Effector CD4-positive, alpha-beta T cell (primary cell): ENCODE measurements around the gene ATP6V0E1.
A peak's percentile ranks its signal among the peaks of the same experiment; 100 is the strongest.

Experiments used
- DNase-seq: peaks from one replicate; pipeline ENCODE4 v3.0.0-alpha.2; 2020
- total RNA-seq: gene quantifications from one replicate; lab custom pipeline; 2026; lab: John Stamatoyannopoulos, UW

ATP6V0E1 gene
- 39.0 reads per million, percentile 63 among the genes with 10 or more reads in this experiment for total RNA-seq

- DNase-seq: peak; percentile 91
Measured at GRCh38 chr5:172983542-172984243, at the start of gene ATP6V0E1. ATP6V0E1 (plus strand) TSS chr5:172983771; CDS start chr5:172983861, 90 bp downstream.

DNA sequence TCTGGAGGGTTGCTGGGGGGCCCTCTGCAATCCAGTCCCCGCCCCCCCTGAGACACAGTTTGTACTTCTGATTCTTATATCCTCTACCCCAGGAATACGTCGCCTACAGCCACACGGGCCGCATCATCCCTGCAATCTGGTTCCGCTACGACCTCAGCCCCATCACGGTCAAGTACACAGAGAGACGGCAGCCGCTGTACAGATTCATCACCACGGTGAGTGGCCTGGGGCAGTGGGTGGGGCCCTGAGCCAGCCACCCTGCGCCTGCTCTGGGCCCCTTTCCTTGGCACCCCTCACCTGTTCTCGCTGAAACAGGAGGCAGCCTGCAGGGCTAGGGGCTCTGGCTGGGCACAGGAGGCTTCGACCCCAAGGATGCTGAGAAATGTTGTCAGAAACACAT, 48.5 kb upstream of the ATP6V0E1 start:
- no peak for DNase-seq

DNA sequence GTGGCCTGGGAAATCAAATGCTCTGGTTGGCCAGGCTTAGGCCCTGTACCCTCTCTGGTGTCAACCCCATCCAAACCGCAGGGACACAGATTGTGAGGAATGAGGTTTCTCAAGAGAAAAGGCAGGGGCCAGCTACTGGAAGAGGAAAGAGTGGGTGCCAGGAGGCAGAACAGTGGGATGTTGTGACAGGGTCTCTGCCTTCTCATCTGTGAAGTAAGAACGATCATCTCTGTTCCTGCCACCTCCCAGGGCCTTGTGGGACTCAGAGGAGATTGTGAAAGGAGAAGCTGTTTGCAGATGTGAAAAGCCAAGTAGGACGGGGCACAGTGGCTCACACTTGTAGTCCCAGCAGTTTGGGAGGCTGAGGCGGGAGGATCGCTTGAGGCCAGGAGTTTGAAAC, 47.2 kb upstream of the ATP6V0E1 start:
- no peak for DNase-seq

GRCh38 chr5:172939071-172939470, 44.5 kb upstream of the ATP6V0E1 start:
- DNase-seq: no peak

GRCh38 chr5:172939611-172940267, 43.8 kb upstream of the ATP6V0E1 start:
- DNase-seq: no peak

DNA sequence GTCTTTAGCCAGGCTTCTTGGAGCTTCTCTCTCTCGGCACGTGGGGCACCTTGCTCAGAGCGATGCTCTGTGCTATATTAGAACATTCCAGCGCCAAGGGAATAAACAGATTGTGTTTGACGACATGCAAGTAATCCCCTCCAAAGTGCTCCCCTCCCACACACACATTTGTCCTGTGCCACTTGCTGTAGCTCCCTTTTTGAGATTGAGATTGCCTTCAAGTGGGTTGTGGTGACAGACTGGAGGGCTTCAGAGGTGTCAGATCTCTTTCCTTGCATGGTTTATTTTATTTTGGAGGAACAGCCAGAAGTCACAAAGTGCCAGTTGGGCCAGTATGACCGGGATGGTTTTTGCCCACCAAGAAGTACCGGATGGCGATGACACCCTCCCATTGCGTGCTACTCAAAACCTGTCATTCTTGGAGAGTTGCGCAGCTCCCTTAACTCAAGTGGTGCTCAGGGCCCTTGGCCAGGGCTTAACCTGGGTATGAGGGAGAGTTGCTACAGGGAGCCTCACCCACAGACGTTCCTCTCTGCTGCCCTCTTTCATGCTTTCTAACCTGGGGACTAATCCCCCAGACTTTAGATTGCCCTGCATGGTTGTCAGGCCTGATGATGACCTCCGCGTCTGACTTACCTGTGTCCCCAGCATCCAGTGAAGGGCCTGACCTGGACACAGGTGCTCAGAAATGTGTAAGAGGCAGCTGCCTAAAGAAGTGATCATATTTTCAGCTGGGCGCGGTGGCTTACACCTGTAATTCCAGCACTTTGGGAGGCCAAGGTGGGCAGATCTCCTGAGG, 43.1 kb upstream of the ATP6V0E1 start:
- DNase-seq: no peak

DNA sequence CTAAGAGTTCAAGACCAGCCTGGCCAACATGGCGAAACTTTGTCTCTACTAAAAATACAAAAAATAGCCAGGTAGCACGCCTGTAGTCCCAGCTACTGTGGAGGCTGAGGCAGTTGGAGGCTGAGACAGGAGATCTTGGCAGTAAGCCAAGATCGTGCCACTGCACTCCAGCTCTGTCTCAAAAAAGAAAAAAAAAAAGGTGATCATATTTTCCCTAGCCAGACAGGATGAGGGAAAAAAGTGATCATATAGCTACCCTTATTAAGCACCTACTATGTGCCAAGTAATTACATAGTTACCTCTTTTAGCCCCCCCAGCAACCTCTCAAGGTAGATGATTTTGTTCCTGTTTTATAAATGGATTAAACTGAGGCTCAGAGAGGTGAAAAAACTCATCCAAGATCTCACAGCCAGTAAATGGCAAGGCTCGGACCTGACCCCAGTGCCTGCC, 42.5 kb upstream of the ATP6V0E1 start:
- DNase-seq: no peak

- DNase-seq: no peak
Measured at GRCh38 chr5:172942556-172942955, 41.0 kb upstream of the ATP6V0E1 start.

DNA sequence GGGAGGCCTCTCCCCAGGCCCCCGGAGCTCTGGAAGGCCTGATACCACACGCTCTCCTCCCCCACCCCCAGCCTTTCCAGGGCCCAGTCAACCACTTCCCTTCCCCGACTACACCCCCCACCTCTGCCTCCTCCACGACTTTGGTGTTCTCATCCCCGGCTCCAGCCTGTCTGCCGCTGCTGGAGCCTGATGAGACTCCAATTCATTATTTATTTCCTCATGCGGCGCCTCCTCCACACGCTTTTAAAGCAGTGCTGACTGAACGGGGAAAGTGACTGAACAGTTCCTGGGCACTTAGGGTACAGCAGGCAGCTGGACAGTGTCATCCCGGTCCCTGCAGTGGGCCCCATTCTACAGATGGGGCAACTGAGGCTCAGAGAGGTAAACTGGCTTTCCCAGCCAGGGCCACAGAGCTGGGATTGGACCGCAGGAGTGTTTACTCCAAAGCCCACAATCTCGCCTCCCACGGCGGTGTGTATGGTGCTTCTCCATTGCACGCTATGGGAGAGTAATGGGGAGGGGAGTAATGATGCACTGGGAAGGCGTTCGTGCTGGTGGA, 40.2 kb upstream of the ATP6V0E1 start:
- no peak for DNase-seq

- no peak for DNase-seq
Measured at GRCh38 chr5:172943906-172944305, 39.7 kb upstream of the ATP6V0E1 start.

DNA sequence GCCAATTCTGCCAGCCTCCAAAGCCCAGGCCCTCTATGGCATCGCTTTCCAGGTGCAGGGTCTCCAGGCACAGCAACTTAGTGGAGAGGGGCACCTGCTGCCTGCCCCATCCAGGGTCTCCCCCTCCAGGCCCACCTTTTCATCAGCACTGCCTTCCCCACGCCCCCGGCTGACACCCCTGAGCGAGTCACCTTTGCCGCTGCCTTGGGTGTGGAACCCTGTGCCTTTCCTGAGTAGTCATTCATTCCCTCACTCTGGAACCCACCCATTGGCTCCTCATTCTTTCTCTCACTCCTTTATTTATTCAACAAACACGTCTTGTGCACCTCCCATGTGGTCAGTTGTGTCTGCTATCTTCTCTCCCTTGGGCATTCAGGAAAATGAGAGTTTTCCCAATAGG, 38.8 kb upstream of the ATP6V0E1 start:
- no peak for DNase-seq

- no peak for DNase-seq
Measured at GRCh38 chr5:172945151-172945550, 38.4 kb upstream of the ATP6V0E1 start.

DNA sequence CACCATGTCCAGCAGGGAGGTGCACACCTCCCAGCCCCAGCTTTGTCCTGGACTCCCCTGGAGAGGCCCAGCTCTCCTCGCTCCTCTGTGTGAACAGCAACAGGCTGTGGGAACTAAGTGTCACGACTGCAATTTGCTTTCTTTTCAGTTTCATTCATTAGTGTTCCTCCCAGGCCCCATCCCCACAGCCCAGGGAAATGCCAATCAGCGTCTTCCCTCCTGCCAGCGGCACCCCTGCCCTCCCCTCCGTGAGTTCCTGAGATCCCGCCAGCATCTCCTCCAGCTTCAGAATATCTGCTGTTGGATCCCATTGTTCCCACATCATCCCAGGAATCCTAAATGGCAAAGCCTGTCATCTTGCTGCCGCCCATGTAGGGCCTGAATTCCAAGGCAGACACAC, 37.4 kb upstream of the ATP6V0E1 start:
- no peak for DNase-seq

DNA sequence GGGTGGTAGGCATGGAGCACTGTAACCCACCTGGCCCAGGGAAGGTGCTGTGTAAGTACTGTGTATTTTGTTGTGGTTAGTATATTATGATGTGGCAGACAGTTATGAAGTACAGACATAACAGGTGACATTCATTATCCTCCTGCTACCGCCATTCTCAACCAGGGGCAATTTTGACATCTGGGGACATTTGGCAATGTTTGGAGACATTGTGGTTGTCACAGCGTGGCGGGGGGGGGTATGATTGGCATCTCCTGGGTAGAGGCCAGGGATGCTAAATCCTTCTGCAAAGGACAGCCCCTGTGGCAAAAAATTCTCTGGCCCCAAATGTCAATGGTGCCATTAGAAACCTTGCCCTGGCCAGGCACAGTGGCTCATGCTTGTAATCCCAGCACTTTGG, 34.1 kb upstream of the ATP6V0E1 start:
- no peak for DNase-seq

DNA sequence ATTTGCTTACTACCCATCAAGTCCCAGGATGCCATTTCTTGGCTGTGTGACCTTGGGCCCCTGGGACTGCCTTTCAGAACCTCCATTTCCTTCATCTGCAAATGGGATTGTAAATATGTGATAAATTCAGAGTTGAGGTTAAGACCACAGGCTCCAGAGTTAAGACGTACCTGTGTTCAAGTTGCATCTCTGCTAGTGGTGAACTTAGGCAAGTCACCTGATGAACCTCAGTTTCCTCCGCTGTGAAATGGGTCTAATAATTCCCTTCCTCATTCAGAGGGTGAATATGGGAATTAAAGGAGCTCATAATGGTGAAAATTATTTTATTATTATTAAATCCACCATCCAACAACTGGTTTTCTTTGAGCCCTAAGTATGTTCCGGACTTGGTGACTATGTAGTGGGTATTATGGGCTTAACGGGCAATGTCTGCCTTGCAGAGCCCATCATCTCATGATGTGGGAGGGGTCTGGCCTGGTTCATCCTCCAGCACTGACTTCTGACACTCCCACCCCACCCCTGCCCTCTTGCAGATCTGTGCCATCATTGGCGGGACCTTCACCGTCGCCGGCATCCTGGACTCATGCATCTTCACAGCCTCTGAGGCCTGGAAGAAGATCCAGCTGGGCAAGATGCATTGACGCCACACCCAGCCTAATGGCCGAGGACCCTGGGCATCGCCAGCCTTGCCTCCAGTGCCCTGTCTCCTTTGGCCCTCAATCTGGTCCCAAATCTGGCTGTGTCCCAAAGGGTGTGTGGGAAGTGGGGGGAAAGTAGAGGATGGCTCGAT, 33.2 kb upstream of the ATP6V0E1 start:
- DNase-seq: no peak

DNA sequence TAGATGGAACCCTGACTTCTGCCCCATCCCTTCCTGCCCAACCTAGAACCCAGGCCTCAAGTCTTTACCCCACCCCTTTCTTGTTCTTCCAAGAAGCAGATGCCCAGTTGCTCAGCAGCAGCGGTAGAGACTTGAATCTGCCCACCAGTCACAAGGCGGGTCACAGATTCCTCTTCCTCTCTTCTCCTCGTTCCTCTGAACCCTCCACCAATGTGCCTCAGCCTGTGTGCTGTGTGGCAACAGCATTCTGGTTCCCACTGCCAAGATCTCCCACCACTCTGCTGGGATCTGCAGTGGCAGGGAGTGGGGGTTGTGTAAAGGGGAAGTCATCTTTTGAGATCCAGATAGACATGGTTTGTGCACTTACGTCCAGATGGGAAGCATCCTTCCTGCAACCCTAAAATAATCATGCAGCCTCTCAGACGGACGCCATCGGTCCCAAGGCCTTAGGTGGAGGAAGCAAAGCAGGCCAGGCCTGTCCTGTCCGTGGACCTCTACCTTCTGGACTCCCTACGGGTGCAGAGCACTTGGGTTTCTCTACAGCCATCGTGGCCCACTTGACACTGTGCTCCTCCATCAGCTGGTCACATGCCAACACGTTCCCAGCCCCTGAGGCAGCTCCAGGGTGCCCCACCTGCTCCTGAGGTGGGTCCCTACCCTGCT, 32.1 kb upstream of the ATP6V0E1 start:
- no peak for DNase-seq

DNA sequence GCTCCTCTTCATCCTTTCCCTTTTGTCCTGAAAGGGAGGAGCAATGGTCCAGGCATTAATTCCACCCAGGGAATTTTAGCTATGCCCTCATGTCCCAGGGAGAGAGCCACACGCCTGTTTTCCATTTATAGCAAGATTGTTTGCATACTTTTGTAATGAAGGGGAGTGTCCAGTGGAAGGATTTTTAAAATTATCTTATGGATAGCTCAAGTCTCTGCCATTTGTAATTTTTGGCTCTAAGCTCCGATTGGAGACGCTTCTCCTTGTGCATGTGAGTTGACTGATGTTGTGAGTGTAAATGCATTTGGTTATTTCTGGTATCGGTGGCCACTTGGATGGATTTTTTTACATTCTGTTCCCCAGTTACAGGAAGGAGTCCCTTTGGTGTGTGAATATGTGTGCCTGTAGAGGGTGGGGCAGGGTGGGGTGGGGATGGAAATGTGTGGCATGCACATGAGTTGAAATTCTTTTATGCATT, 31.5 kb upstream of the ATP6V0E1 start:
- DNase-seq: no peak

GRCh38 chr5:172953776-172954675, 29.5 kb upstream of the ATP6V0E1 start:
- DNase-seq: no peak

DNA sequence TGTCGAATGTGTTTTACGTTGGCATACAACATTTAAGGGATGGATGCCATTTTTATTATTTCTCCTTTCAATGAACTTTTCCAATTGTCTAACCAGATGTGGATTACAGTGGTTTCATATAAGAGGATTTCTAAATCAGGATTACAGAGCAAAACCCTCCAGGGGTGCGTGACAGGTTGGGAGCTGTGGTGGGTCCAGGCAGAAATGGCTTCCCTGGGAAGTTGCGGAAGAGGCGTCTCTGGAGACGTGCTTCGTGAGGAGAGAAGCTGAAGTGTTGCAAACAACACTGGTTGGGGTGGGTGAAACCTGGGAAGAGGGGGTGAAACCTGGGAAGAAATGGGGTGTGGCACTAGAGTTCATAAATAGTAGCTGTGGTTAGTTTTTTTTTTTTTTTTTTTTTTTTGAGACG, 28.8 kb upstream of the ATP6V0E1 start:
- DNase-seq: no peak

GRCh38 chr5:172956228-172956627, 27.3 kb upstream of the ATP6V0E1 start:
- no peak for DNase-seq

DNA sequence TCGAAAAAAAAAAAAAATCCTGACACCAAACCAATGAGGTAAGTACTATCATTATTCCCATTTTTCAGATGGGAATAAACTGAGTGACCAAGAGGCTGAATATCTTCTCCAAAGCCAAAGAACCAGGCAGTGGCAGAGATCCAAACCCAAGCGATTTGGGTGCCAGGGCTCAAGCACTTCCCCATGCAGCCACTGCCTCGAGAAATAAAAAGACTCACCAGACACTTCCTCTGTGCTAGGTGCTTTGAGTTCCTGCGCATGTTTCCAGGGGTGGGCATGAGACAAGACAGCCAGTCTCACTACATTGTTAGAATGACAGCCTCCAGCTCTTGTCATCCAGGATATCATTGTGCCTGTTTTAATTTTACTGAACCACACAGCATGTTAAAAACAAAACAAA, 26.6 kb upstream of the ATP6V0E1 start:
- no peak for DNase-seq
